A549 (cell line): ENCODE measurements around the gene IL12B.

Experiments used
- POLR2A ChIP-seq: IDR thresholded peaks from 2 replicates; pipeline ENCODE4 v1.6.1; 2012; ENCODE audit warnings: mild to moderate bottlenecking, low read length
- TF ChIP-seq, protein P1 (sequence below): fragments of >200 bp; sonication (Bioruptor Twin); formaldehyde crosslinking; IDR thresholded peaks from 3 replicates; pipeline ENCODE4 v1.5.1; 2016

DNA sequence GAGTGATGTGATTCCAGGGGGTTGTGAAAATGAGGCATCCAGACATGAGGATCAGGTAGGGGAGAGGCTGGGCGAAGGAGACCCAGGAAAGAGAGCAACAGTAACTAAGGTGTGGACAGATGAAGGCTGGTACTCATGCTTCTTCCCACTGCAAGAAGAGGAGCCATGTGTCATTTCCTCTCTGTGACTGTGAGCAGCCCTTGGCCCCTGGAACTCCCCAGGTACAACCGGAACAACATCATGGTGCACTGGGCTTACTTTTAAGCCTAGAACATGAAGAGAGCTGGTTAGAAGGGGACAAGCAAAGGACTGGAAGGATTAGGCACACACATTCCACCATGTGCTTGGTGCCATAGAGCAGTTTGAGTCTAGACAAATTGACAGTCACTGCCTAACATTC, 10.9 kb upstream of the IL12B start:
- TF ChIP-seq, protein P1, sequence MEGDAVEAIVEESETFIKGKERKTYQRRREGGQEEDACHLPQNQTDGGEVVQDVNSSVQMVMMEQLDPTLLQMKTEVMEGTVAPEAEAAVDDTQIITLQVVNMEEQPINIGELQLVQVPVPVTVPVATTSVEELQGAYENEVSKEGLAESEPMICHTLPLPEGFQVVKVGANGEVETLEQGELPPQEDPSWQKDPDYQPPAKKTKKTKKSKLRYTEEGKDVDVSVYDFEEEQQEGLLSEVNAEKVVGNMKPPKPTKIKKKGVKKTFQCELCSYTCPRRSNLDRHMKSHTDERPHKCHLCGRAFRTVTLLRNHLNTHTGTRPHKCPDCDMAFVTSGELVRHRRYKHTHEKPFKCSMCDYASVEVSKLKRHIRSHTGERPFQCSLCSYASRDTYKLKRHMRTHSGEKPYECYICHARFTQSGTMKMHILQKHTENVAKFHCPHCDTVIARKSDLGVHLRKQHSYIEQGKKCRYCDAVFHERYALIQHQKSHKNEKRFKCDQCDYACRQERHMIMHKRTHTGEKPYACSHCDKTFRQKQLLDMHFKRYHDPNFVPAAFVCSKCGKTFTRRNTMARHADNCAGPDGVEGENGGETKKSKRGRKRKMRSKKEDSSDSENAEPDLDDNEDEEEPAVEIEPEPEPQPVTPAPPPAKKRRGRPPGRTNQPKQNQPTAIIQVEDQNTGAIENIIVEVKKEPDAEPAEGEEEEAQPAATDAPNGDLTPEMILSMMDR, result no peak
- no peak for TF ChIP-seq POLR2A
